HEK293 (cell line): ENCODE data around the gene SLC1A2.

ENCODE experiments used
- CTCF ChIA-PET: fragments of 350-600 bp; formaldehyde crosslinking; extraction: SDS; loops from one replicate; lab custom pipeline; 2021; ENCODE audit warnings: antibody characterized with exemption; lab: Yijun Ruan, JAX
- POLR2A ChIA-PET: fragments of 300-600 bp; formaldehyde crosslinking; extraction: SDS; loops from one replicate; lab custom pipeline; 2020; ENCODE audit warnings: antibody characterized with exemption, inconsistent platforms; lab: Yijun Ruan, JAX
- H3K27ac ChIP-seq: fragments of 200-500 bp; sonication (Bioruptor generic); 2 replicates; pipeline ENCODE4 v1.5.1; 2014; ENCODE audit warnings: low read depth, low read length, control low read depth, inconsistent platforms; ENCODE audit errors: extremely low read depth
- H3K36me3 ChIP-seq, 2 experiments: fragments of 200-500 bp in 1 of 2; sonication (Bioruptor generic) in 1 of 2; 1 replicate in 1 of 2; 2 replicates in 1 of 2; pipeline ENCODE4 v1.5.1; 2014 to 2017; ENCODE audit warnings: inconsistent platforms in 2 of 2, low read length in 2 of 2; ENCODE audit not compliant: control insufficient read depth in 2 of 2, insufficient read depth in 1 of 2
- H3K4me1 ChIP-seq: fragments of 200-500 bp; sonication (Bioruptor generic); 2 replicates; pipeline ENCODE4 v1.5.1; 2014; ENCODE audit warnings: mild to moderate bottlenecking, low read length, inconsistent platforms; ENCODE audit not compliant: control insufficient read depth, insufficient read depth
- H3K4me3 ChIP-seq: 2 replicates; pipeline ENCODE4 v1.5.1; 2011; ENCODE audit warnings: low read depth, mild to moderate bottlenecking, control low read depth, low read length, moderate library complexity
- H3K9me3 ChIP-seq: fragments of 200-500 bp; sonication (Bioruptor generic); 2 replicates; pipeline ENCODE4 v1.5.1; 2014; ENCODE audit warnings: low read depth, low read length, inconsistent platforms; ENCODE audit not compliant: control insufficient read depth, insufficient read depth
- GLIS2 ChIP-seq: fragments of 450-650 bp; formaldehyde crosslinking; IDR thresholded peaks from 2 replicates; pipeline ENCODE4 v1.5.1; 2016; ENCODE audit warnings: missing biosample characterization, missing genetic modification characterization
- OVOL3 ChIP-seq: fragments of 450-650 bp; formaldehyde crosslinking; IDR thresholded peaks from 2 replicates; pipeline ENCODE4 v1.5.1; 2016; ENCODE audit warnings: missing biosample characterization, missing genetic modification characterization
- SALL2 ChIP-seq: fragments of 450-650 bp; formaldehyde crosslinking; IDR thresholded peaks from 2 replicates; pipeline ENCODE4 v1.5.0; 2017; ENCODE audit warnings: missing biosample characterization, mild to moderate bottlenecking, missing genetic modification characterization, borderline replicate concordance
- SP2 ChIP-seq: fragments of 450-650 bp; formaldehyde crosslinking; IDR thresholded peaks from 2 replicates; pipeline ENCODE4 v1.5.1; 2016; ENCODE audit warnings: missing biosample characterization, missing genetic modification characterization
- WT1 ChIP-seq: fragments of 450-650 bp; formaldehyde crosslinking; IDR thresholded peaks from 2 replicates; pipeline ENCODE4 v1.5.1; 2016; ENCODE audit warnings: missing biosample characterization, missing genetic modification characterization
- YY2 ChIP-seq: fragments of 450-650 bp; formaldehyde crosslinking; IDR thresholded peaks from 2 replicates; pipeline ENCODE4 v1.5.1; 2016; ENCODE audit warnings: missing biosample characterization, missing genetic modification characterization
- ZNF157 ChIP-seq: fragments of 450-650 bp; formaldehyde crosslinking; IDR thresholded peaks from 2 replicates; pipeline ENCODE4 v1.5.1; 2016; ENCODE audit warnings: missing biosample characterization, missing genetic modification characterization
- ZNF169 ChIP-seq: fragments of 450-650 bp; formaldehyde crosslinking; IDR thresholded peaks from 2 replicates; pipeline ENCODE4 v1.5.1; 2016; ENCODE audit warnings: missing biosample characterization, missing genetic modification characterization
- ZNF184 ChIP-seq: fragments of 450-650 bp; IDR thresholded peaks from 2 replicates; pipeline ENCODE4 v1.5.1; 2018; ENCODE audit warnings: missing biosample characterization, mild to moderate bottlenecking, missing genetic modification characterization
- ZNF202 ChIP-seq: fragments of 450-650 bp; formaldehyde crosslinking; IDR thresholded peaks from 2 replicates; pipeline ENCODE4 v1.5.1; 2016; ENCODE audit warnings: missing biosample characterization, missing genetic modification characterization, borderline replicate concordance
- ZNF585B ChIP-seq: fragments of 450-650 bp; formaldehyde crosslinking; IDR thresholded peaks from 2 replicates; pipeline ENCODE4 v1.5.1; 2016; ENCODE audit warnings: missing biosample characterization, missing genetic modification characterization
- ZNF791 ChIP-seq: fragments of 450-650 bp; formaldehyde crosslinking; IDR thresholded peaks from 2 replicates; pipeline ENCODE4 v1.5.1; 2016; ENCODE audit warnings: missing biosample characterization, missing genetic modification characterization
- TF ChIP-seq, protein P1 (sequence below): fragments of 450-650 bp; formaldehyde crosslinking; IDR thresholded peaks from 2 replicates; pipeline ENCODE4 v1.5.1; 2017; ENCODE audit warnings: missing biosample characterization, missing genetic modification characterization
- TF ChIP-seq, protein P2 (sequence below): fragments of 450-650 bp; formaldehyde crosslinking; IDR thresholded peaks from 2 replicates; pipeline ENCODE4 v1.5.1; 2016; ENCODE audit warnings: missing biosample characterization, missing genetic modification characterization
- TF ChIP-seq, protein P3 (sequence below): fragments of 450-650 bp; formaldehyde crosslinking; IDR thresholded peaks from 2 replicates; pipeline ENCODE4 v1.5.1; 2016; ENCODE audit warnings: missing biosample characterization, missing genetic modification characterization
- TF ChIP-seq, protein P4 (sequence below): fragments of 450-650 bp; formaldehyde crosslinking; IDR thresholded peaks from 2 replicates; pipeline ENCODE4 v1.5.1; 2016; ENCODE audit warnings: missing biosample characterization, missing genetic modification characterization
- TF ChIP-seq, protein P5 (sequence below): fragments of 450-650 bp; formaldehyde crosslinking; IDR thresholded peaks from 2 replicates; pipeline ENCODE4 v1.5.1; 2016; ENCODE audit warnings: missing biosample characterization, missing genetic modification characterization
- TF ChIP-seq, protein P6 (sequence below): fragments of 450-650 bp; formaldehyde crosslinking; IDR thresholded peaks from 2 replicates; pipeline ENCODE4 v1.5.1; 2016; ENCODE audit warnings: missing biosample characterization, missing genetic modification characterization

The SLC1A2 gene

DNA sequence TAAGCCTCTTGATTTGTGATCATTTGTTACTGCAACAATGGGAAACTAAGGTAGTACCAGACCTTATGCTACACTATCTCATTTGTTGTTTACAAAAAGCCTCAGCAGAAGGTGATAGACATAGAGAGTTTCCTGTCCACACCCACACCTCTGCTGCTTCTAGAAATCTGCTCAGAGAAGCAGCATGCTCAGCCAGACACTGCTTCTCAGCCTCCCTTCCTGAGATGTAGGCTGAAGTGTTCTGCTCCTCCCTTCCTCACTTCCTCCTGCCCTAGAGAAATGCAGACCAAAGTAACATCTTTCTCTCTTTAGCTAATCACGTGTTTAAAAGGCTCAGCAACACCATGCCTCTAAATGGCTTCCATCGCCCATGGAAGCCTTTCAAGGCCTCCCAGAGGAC lies 88.4 kb downstream of the SLC1A2 start:
- H3K4me3 ChIP-seq = no peak overlapping the region
- TF ChIP-seq YY2 (tag by site-specific recombination) (no peak), ZNF202 (no peak), ZNF791 (tag by site-specific recombination) (no peak), ZNF184 (tag by site-specific recombination) (no peak), GLIS2 (tag by site-specific recombination) (no peak), SALL2 (tag by site-specific recombination) (no peak), ZNF157 (tag by site-specific recombination) (no peak)
- TF ChIP-seq, protein P1, sequence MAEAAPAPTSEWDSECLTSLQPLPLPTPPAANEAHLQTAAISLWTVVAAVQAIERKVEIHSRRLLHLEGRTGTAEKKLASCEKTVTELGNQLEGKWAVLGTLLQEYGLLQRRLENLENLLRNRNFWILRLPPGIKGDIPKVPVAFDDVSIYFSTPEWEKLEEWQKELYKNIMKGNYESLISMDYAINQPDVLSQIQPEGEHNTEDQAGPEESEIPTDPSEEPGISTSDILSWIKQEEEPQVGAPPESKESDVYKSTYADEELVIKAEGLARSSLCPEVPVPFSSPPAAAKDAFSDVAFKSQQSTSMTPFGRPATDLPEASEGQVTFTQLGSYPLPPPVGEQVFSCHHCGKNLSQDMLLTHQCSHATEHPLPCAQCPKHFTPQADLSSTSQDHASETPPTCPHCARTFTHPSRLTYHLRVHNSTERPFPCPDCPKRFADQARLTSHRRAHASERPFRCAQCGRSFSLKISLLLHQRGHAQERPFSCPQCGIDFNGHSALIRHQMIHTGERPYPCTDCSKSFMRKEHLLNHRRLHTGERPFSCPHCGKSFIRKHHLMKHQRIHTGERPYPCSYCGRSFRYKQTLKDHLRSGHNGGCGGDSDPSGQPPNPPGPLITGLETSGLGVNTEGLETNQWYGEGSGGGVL = no peak
- TF ChIP-seq, protein P2, sequence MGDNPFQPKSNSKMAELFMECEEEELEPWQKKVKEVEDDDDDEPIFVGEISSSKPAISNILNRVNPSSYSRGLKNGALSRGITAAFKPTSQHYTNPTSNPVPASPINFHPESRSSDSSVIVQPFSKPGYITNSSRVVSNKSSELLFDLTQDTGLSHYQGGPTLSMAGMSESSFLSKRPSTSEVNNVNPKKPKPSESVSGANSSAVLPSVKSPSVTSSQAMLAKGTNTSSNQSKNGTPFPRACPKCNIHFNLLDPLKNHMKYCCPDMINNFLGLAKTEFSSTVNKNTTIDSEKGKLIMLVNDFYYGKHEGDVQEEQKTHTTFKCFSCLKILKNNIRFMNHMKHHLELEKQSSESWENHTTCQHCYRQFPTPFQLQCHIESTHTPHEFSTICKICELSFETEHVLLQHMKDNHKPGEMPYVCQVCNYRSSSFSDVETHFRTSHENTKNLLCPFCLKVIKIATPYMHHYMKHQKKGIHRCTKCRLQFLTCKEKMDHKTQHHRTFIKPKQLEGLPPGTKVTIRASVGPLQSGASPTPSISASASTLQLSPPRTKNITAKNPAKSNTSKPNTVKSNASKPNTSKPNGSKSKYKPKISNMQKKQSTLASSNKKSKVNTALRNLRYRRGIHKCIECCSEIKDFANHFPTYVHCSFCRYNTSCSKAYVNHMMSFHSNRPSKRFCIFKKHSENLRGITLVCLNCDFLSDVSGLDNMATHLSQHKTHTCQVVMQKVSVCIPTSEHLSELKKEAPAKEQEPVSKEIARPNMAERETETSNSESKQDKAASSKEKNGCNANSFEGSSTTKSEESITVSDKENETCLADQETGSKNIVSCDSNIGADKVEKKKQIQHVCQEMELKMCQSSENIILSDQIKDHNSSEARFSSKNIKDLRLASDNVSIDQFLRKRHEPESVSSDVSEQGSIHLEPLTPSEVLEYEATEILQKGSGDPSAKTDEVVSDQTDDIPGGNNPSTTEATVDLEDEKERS (tag by site-specific recombination) = no peak
- TF ChIP-seq, protein P3, sequence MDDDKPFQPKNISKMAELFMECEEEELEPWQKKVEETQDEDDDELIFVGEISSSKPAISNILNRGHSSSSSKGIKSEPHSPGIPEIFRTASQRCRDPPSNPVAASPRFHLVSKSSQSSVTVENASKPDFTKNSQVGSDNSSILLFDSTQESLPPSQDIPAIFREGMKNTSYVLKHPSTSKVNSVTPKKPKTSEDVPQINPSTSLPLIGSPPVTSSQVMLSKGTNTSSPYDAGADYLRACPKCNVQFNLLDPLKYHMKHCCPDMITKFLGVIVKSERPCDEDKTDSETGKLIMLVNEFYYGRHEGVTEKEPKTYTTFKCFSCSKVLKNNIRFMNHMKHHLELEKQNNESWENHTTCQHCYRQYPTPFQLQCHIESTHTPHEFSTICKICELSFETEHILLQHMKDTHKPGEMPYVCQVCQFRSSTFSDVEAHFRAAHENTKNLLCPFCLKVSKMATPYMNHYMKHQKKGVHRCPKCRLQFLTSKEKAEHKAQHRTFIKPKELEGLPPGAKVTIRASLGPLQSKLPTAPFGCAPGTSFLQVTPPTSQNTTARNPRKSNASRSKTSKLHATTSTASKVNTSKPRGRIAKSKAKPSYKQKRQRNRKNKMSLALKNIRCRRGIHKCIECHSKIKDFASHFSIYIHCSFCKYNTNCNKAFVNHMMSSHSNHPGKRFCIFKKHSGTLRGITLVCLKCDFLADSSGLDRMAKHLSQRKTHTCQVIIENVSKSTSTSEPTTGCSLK (tag by site-specific recombination) = no peak
- TF ChIP-seq, all 188 proteins: peak for 0
- Histone ChIP-seq H3K4me1 (no peaks in the 10 kb centered on the region), H3K27ac (no peak overlapping the region), H3K36me3 (no peaks in the 10 kb centered on the region), H3K9me3 (no peaks in the 10 kb centered on the region)
- CTCF ChIA-PET = interaction anchor here (0.8 to 1.1 kb wide), 2 partner anchors 8 to 17 kb away, joined by 3 to 6 read pairs; no protein-coding TSS in a partner anchor
- POLR2A ChIA-PET = no interaction called here

DNA sequence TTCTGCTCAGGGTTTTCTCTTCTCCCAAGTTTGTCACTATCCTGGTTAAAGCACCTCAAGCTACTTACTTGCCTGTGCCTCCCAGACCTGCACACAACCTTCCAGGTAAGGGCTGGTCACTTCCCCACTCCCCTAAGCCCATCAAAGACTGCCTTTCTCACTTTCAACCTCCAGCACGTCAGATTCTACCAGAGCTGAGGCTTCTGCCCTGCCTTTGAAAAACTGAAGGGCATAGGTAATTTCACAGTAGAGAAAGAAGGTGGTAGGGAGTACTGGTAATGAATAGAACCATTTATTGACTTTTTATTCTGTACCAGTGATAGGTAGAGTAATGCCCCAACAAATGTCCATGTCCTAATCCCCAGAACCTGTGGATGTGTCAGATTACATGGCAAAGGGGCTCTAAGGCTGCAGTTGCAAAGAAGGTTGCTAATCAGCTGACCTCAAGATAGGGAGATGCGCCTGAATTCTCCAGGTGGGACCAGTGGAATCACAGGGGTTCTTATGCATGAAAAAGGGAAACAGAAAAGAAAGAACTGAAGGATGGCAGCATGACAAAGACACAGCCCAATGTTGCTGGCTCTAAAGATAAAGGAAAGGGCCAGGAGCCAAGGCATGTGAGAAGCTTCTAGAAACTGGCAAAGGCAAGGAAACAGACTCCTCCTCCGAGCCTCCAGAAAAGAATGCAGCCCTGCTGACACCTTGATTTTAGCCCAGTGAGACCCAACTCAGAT lies 89.0 kb downstream of the SLC1A2 start:
- Histone ChIP-seq H3K27ac (no peak overlapping the region), H3K4me3 (no peak overlapping the region), H3K36me3 (no peaks in the 10 kb centered on the region), H3K9me3 (no peaks in the 10 kb centered on the region), H3K4me1 (no peaks in the 10 kb centered on the region)
- ChIA-PET CTCF (interaction anchor here (0.6 to 1.1 kb wide), 3 partner anchors 9 to 483 kb away, joined by 3 to 6 read pairs (median 3); no protein-coding TSS in a partner anchor), POLR2A (no interaction called here)
- TF ChIP-seq SP2 (tag by site-specific recombination) (no peak), OVOL3 (tag by site-specific recombination) (no peak), ZNF585B (no peak), ZNF169 (no peak), WT1 (tag by site-specific recombination) (no peak)
- TF ChIP-seq, protein P4, sequence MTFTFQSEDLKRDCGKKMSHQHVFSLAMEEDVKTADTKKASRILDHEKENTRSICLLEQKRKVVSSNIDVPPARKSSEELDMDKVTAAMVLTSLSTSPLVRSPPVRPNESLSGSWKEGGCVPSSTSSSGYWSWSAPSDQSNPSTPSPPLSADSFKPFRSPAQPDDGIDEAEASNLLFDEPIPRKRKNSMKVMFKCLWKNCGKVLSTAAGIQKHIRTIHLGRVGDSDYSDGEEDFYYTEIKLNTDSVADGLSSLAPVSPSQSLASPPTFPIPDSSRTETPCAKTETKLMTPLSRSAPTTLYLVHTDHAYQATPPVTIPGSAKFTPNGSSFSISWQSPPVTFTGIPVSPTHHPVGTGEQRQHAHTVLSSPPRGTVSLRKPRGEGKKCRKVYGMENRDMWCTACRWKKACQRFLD (tag by site-specific recombination) = no peak
- TF ChIP-seq, protein P5, sequence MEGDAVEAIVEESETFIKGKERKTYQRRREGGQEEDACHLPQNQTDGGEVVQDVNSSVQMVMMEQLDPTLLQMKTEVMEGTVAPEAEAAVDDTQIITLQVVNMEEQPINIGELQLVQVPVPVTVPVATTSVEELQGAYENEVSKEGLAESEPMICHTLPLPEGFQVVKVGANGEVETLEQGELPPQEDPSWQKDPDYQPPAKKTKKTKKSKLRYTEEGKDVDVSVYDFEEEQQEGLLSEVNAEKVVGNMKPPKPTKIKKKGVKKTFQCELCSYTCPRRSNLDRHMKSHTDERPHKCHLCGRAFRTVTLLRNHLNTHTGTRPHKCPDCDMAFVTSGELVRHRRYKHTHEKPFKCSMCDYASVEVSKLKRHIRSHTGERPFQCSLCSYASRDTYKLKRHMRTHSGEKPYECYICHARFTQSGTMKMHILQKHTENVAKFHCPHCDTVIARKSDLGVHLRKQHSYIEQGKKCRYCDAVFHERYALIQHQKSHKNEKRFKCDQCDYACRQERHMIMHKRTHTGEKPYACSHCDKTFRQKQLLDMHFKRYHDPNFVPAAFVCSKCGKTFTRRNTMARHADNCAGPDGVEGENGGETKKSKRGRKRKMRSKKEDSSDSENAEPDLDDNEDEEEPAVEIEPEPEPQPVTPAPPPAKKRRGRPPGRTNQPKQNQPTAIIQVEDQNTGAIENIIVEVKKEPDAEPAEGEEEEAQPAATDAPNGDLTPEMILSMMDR = no peak
- TF ChIP-seq, protein P6, sequence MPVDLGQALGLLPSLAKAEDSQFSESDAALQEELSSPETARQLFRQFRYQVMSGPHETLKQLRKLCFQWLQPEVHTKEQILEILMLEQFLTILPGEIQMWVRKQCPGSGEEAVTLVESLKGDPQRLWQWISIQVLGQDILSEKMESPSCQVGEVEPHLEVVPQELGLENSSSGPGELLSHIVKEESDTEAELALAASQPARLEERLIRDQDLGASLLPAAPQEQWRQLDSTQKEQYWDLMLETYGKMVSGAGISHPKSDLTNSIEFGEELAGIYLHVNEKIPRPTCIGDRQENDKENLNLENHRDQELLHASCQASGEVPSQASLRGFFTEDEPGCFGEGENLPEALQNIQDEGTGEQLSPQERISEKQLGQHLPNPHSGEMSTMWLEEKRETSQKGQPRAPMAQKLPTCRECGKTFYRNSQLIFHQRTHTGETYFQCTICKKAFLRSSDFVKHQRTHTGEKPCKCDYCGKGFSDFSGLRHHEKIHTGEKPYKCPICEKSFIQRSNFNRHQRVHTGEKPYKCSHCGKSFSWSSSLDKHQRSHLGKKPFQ (tag by site-specific recombination) = no peak
